ENCODE data around the gene FOXL1. TPM values are rescaled to one million over a fixed set of nuclear protein-coding genes. Genes with fewer than 3 reads are reported as not detected.

FOXL1 gene
- polyA plus RNA-seq, 1 donor (not counting 4 experiments of a cell fraction or from before 2014, with no cell fraction given) = 0.10 TPM

DNA sequence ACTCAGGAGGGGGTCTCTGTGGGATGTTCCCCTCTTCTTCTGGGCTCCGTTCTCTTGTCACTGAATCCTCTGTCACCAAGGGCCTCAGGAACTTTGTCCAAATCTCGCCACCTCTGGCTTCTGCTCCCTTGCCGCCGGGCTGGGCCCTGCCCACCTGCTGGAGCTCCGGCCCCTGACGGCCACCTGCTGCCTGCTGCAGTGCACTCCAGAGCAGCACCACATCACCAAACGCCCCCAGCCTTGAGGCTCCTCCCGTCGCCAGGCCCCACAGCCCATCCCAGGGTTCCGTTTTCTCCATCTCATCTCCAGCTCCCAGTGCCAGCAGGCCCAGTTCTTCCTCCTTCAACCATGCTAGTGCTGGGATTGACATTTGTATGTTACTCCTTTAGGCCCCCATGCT is 43.6 kb downstream of the FOXL1 start:
- DNase-seq (ENCODE audit: low read depth, low spot score) (no peak), FAIRE-seq (no peak)
- Histone ChIP-seq H3K9me3 (ENCODE audit: control insufficient read depth, low read depth, low read length) (no peaks in the 10 kb centered on the region), H3K79me2 (ENCODE audit: control insufficient read depth, insufficient read depth, low read length) (no peaks in the 10 kb centered on the region), H3K4me2 (ENCODE audit: control insufficient read depth, extremely low read depth, insufficient read depth, low read depth, low read length) (no peak overlapping the region), H3K27ac (ENCODE audit: control insufficient read depth, insufficient read depth, low read length) (no peak overlapping the region), H3K4me3 (ENCODE audit: control insufficient read depth in 2 of 3, extremely low read depth in 1 of 3, insufficient read depth in 2 of 3, low read depth in 1 of 3, low read length in 3 of 3) (no peak overlapping the region), H3K27me3 (ENCODE audit: control insufficient read depth, extremely low read depth, insufficient read depth, low read length) (no peaks in the 10 kb centered on the region), H4K20me1 (ENCODE audit: control insufficient read depth, extremely low read depth, insufficient read depth, low read length) (no peaks in the 10 kb centered on the region), H2AFZ (ENCODE audit: control insufficient read depth, low read length) (no peak overlapping the region), H3K9ac (ENCODE audit: control insufficient read depth, extremely low read depth, insufficient read depth, low read length) (no peak overlapping the region), H3K36me3 (ENCODE audit: control insufficient read depth in 2 of 2, extremely low read depth in 1 of 2, insufficient read depth in 2 of 2, low read length in 2 of 2) (no peaks in the 10 kb centered on the region), H3K9me1 (ENCODE audit: control insufficient read depth, extremely low read depth, insufficient read depth, low read length) (no peaks in the 10 kb centered on the region), H3K4me1 (ENCODE audit: control insufficient read depth, extremely low read depth, insufficient read depth, low read length) (peaks cover 6% of the 10 kb centered on the region)
- TF ChIP-seq, protein P1, sequence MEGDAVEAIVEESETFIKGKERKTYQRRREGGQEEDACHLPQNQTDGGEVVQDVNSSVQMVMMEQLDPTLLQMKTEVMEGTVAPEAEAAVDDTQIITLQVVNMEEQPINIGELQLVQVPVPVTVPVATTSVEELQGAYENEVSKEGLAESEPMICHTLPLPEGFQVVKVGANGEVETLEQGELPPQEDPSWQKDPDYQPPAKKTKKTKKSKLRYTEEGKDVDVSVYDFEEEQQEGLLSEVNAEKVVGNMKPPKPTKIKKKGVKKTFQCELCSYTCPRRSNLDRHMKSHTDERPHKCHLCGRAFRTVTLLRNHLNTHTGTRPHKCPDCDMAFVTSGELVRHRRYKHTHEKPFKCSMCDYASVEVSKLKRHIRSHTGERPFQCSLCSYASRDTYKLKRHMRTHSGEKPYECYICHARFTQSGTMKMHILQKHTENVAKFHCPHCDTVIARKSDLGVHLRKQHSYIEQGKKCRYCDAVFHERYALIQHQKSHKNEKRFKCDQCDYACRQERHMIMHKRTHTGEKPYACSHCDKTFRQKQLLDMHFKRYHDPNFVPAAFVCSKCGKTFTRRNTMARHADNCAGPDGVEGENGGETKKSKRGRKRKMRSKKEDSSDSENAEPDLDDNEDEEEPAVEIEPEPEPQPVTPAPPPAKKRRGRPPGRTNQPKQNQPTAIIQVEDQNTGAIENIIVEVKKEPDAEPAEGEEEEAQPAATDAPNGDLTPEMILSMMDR (optimal IDR thresholded peaks at IDR 0.05 in 1 of 3, IDR thresholded peaks at IDR 0.05 in 1 of 3, conservative IDR thresholded peaks at IDR 0.05 in 1 of 3; ENCODE audit: extremely low read depth in 1 of 3, insufficient read depth in 2 of 3, low read length in 3 of 3) = no peak
- TF ChIP-seq EZH2 (IDR thresholded peaks at IDR 0.05; ENCODE audit: low read length) = no peak
- dilution Hi-C loops (cut with MboI; ENCODE audit: extremely low pct_ligation_motif_present, low sequenced_read_pairs) = no loop called here

DNA sequence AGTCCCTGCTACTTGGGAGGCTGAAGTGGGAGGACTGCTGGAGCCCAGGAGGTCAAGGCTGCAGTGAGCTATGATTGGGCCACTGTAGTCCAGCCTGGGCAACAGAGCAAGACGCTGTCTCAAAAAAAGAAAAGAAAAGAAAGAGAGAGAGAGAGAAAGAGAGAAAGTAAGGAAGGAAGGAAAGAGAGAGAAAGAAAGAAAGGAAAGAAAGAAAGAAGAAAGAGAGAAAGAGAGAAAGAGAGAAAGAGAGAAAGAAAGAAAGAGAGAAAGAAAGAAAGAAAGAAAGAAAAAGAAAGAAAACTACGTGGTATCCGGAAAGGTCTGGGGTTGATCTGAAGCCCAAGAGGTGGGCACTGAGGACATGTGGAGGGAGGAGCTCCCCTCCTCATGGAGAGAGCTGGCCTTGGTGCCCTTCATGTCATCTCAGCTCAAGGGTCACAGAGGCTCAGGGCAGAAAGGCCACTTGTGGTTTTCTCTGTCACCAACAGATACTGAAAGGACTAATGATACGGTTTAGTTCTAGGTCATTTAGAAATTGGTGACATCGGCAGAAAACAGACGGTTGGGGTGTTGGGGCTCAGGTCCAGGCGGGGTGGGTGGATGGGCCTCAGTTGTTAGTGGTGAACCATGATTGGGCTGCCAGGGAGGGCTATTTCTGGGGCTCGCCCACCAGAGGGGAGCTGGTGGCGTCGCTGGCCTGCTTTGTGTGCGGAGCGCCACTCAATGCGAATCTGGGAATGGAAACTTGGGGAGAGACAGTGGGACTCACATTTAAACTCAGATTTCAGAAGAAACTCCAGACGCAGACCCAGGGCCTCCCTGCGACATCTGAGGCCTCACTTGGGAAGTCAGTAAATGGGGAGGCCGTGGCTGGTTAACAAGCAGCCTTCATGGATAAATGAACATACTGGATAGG is 44.6 kb downstream of the FOXL1 start:
- Histone ChIP-seq H3K79me2 (ENCODE audit: control insufficient read depth, insufficient read depth, low read length) (no peaks in the 10 kb centered on the region), H4K20me1 (ENCODE audit: control insufficient read depth, extremely low read depth, insufficient read depth, low read length) (no peaks in the 10 kb centered on the region), H3K4me1 (ENCODE audit: control insufficient read depth, extremely low read depth, insufficient read depth, low read length) (peaks cover 6% of the 10 kb centered on the region), H3K9me1 (ENCODE audit: control insufficient read depth, extremely low read depth, insufficient read depth, low read length) (no peaks in the 10 kb centered on the region), H3K4me3 (ENCODE audit: control insufficient read depth in 2 of 3, extremely low read depth in 1 of 3, insufficient read depth in 2 of 3, low read depth in 1 of 3, low read length in 3 of 3) (no peak overlapping the region), H3K27me3 (ENCODE audit: control insufficient read depth, extremely low read depth, insufficient read depth, low read length) (no peaks in the 10 kb centered on the region), H3K4me2 (ENCODE audit: control insufficient read depth, extremely low read depth, insufficient read depth, low read depth, low read length) (no peak overlapping the region), H2AFZ (ENCODE audit: control insufficient read depth, low read length) (no peak overlapping the region), H3K27ac (ENCODE audit: control insufficient read depth, insufficient read depth, low read length) (no peak overlapping the region), H3K9ac (ENCODE audit: control insufficient read depth, extremely low read depth, insufficient read depth, low read length) (no peak overlapping the region), H3K36me3 (ENCODE audit: control insufficient read depth in 2 of 2, extremely low read depth in 1 of 2, insufficient read depth in 2 of 2, low read length in 2 of 2) (no peaks in the 10 kb centered on the region), H3K9me3 (ENCODE audit: control insufficient read depth, low read depth, low read length) (no peaks in the 10 kb centered on the region)
- dilution Hi-C loops (cut with MboI; ENCODE audit: extremely low pct_ligation_motif_present, low sequenced_read_pairs) = no loop called here
- no peak for TF ChIP-seq EZH2 (IDR thresholded peaks at IDR 0.05; ENCODE audit: low read length)
- TF ChIP-seq, protein P1 (optimal IDR thresholded peaks at IDR 0.05 in 1 of 3, IDR thresholded peaks at IDR 0.05 in 1 of 3, conservative IDR thresholded peaks at IDR 0.05 in 1 of 3; ENCODE audit: extremely low read depth in 1 of 3, insufficient read depth in 2 of 3, low read length in 3 of 3) = no peak
- no peak for FAIRE-seq
- DNase-seq (ENCODE audit: low read depth, low spot score) = no peak

Measured in keratinocyte (primary cell).